Eye (tissue), 1 donor: ENCODE results near the gene COL4A5.
"Not testable (repeated sequence)": the region's sequence is repeated elsewhere in the genome, so short reads cannot be mapped to it uniquely, and the experiment has no call there.

Source experiments
- DNase-seq: peaks from one replicate; pipeline ENCODE4 v3.0.0-alpha.2; 2015

COL4A5 gene

GRCh38 chrX:108439426-108439942 lies at the start of gene COL4A5:
Gene COL4A5 (plus strand): TSS chrX:108439838. CDS start chrX:108440126, 288 bp downstream.
- peak; percentile 90 for DNase-seq

GRCh38 chrX:108390976-108391717 lies 48.5 kb upstream of the COL4A5 start:
- DNase-seq, result not testable (repeated sequence)

GRCh38 chrX:108396188-108396891 lies 43.3 kb upstream of the COL4A5 start:
- DNase-seq, result no peak

- DNase-seq, result no peak
Measured at GRCh38 chrX:108396986-108397385, 42.7 kb upstream of the COL4A5 start.

- no peak for DNase-seq
Measured at GRCh38 chrX:108397627-108398391, 41.8 kb upstream of the COL4A5 start.

GRCh38 chrX:108399418-108400165 lies 40.0 kb upstream of the COL4A5 start:
- peak; percentile 5 for DNase-seq

- DNase-seq, result no peak
Measured at GRCh38 chrX:108412783-108413182, 26.9 kb upstream of the COL4A5 start.

- DNase-seq, result no peak
Measured at GRCh38 chrX:108415146-108415545, 24.5 kb upstream of the COL4A5 start.

GRCh38 chrX:108415891-108416290 lies 23.7 kb upstream of the COL4A5 start:
- DNase-seq, result no peak

- no peak for DNase-seq
Measured at GRCh38 chrX:108417257-108417656, 22.4 kb upstream of the COL4A5 start.

- no peak for DNase-seq
Measured at GRCh38 chrX:108419401-108419800, 20.2 kb upstream of the COL4A5 start.

GRCh38 chrX:108420481-108420880 lies 19.2 kb upstream of the COL4A5 start:
- no peak for DNase-seq

GRCh38 chrX:108426262-108426661 lies 13.4 kb upstream of the COL4A5 start:
- no peak for DNase-seq

- no peak for DNase-seq
Measured at GRCh38 chrX:108435261-108435660, 4.4 kb upstream of the COL4A5 start.

GRCh38 chrX:108437349-108438109 lies 2.1 kb upstream of the COL4A5 start:
- DNase-seq, result no peak

GRCh38 chrX:108438110-108438623 lies 1.5 kb upstream of the COL4A5 start, which contains the start of gene COL4A6:
Gene COL4A6 (minus strand): TSS chrX:108438422. CDS start chrX:108438196, 226 bp downstream.
- peak; percentile 71 for DNase-seq

GRCh38 chrX:108439961-108440696 lies 491 bp downstream of the COL4A5 start:
- peak; percentile 35 for DNase-seq

GRCh38 chrX:108442901-108443464 lies 3.3 kb downstream of the COL4A5 start:
- DNase-seq, result no peak

GRCh38 chrX:108447303-108447702 lies 7.7 kb downstream of the COL4A5 start:
- no peak for DNase-seq

GRCh38 chrX:108453841-108454240 lies 14.2 kb downstream of the COL4A5 start:
- DNase-seq, result no peak
